ENCODE measurements around the gene CCDC66.
"Not testable (repeated sequence)": the region's sequence is repeated elsewhere in the genome, so short reads cannot be mapped to it uniquely, and the experiment has no call there.

CCDC66 gene

GRCh38 chr3:56556908-56557830, at the start of gene CCDC66:
Gene CCDC66, plus strand, starts transcription at chr3:56557175. Its CDS starts 68 bp downstream, at chr3:56557243.
- DNase-seq (ENCODE audit: low read depth in 2 of 2, low spot score in 1 of 2) = peak; percentile 81 to 87

- no peak for DNase-seq (ENCODE audit: low read depth in 2 of 2, low spot score in 1 of 2)
Measured at GRCh38 chr3:56519641-56520040, 37.3 kb upstream of the CCDC66 start.

GRCh38 chr3:56522374-56522773, 34.6 kb upstream of the CCDC66 start:
- DNase-seq (ENCODE audit: low read depth in 2 of 2, low spot score in 1 of 2) = no peak

GRCh38 chr3:56525291-56525690, 31.7 kb upstream of the CCDC66 start:
- DNase-seq (ENCODE audit: low read depth in 2 of 2, low spot score in 1 of 2) = no peak

- no peak for DNase-seq (ENCODE audit: low read depth in 2 of 2, low spot score in 1 of 2)
Measured at GRCh38 chr3:56536735-56537134, 20.2 kb upstream of the CCDC66 start.

- no peak for DNase-seq (ENCODE audit: low read depth in 2 of 2, low spot score in 1 of 2)
Measured at GRCh38 chr3:56547486-56547885, 9.5 kb upstream of the CCDC66 start.

- no peak for DNase-seq (ENCODE audit: low read depth in 2 of 2, low spot score in 1 of 2)
Measured at GRCh38 chr3:56557831-56558170, 826 bp downstream of the CCDC66 start.

- DNase-seq (ENCODE audit: low read depth in 2 of 2, low spot score in 1 of 2) = no peak
Measured at GRCh38 chr3:56573501-56573900, 16.5 kb downstream of the CCDC66 start.

GRCh38 chr3:56581941-56582340, 25.0 kb downstream of the CCDC66 start:
- DNase-seq (ENCODE audit: low read depth in 2 of 2, low spot score in 1 of 2) = not testable (repeated sequence)

- not testable (repeated sequence) for DNase-seq (ENCODE audit: low read depth in 2 of 2, low spot score in 1 of 2)
Measured at GRCh38 chr3:56584275-56584674, 27.3 kb downstream of the CCDC66 start.

GRCh38 chr3:56590814-56591213, 33.8 kb downstream of the CCDC66 start:
- DNase-seq (ENCODE audit: low read depth in 2 of 2, low spot score in 1 of 2) = no peak

GRCh38 chr3:56591262-56591661, 34.3 kb downstream of the CCDC66 start:
- DNase-seq (ENCODE audit: low read depth in 2 of 2, low spot score in 1 of 2) = no peak

- peak in 1 of 2 donors; percentile 17 for DNase-seq (ENCODE audit: low read depth in 2 of 2, low spot score in 1 of 2)
Measured at GRCh38 chr3:56593455-56594158, 36.6 kb downstream of the CCDC66 start.

- DNase-seq (ENCODE audit: low read depth in 2 of 2, low spot score in 1 of 2) = no peak
Measured at GRCh38 chr3:56595975-56596840, 39.2 kb downstream of the CCDC66 start.

- DNase-seq (ENCODE audit: low read depth in 2 of 2, low spot score in 1 of 2) = not testable (repeated sequence)
Measured at GRCh38 chr3:56608479-56608878, 51.5 kb downstream of the CCDC66 start.

GRCh38 chr3:56610669-56611335, 53.8 kb downstream of the CCDC66 start:
- no peak for DNase-seq (ENCODE audit: low read depth in 2 of 2, low spot score in 1 of 2)

GRCh38 chr3:56611364-56611763, 54.4 kb downstream of the CCDC66 start:
- no peak for DNase-seq (ENCODE audit: low read depth in 2 of 2, low spot score in 1 of 2)

GRCh38 chr3:56612146-56612545, 55.2 kb downstream of the CCDC66 start:
- DNase-seq (ENCODE audit: low read depth in 2 of 2, low spot score in 1 of 2) = no peak

- no peak for DNase-seq (ENCODE audit: low read depth in 2 of 2, low spot score in 1 of 2)
Measured at GRCh38 chr3:56613016-56613415, 56.0 kb downstream of the CCDC66 start.

- DNase-seq (ENCODE audit: low read depth in 2 of 2, low spot score in 1 of 2) = no peak
Measured at GRCh38 chr3:56616478-56617006, 59.6 kb downstream of the CCDC66 start.

GRCh38 chr3:56620371-56620770, 63.4 kb downstream of the CCDC66 start:
- DNase-seq (ENCODE audit: low read depth in 2 of 2, low spot score in 1 of 2) = no peak

Data from stimulated activated CD8-positive, alpha-beta memory T cell treated with anti-CD3 and anti-CD28 coated beads, Interleukin-4, amount 100 ng/mL, for 1 hour (primary cell).